ENCODE data around the gene CACNA1A.

The CACNA1A gene

GRCh38 chr19:13220847-13221246 is 285.4 kb downstream of the CACNA1A start:
- no peak overlapping the region for H3K4me3 ChIP-seq (ENCODE audit: insufficient read depth, low read length, poor library complexity, severe bottlenecking)
- no peaks in the 10 kb centered on the region for H3F3A ChIP-seq (ENCODE audit: insufficient read depth)
- H3K27me3 ChIP-seq (ENCODE audit: low read length), result no peaks in the 10 kb centered on the region
- no peaks in the 10 kb centered on the region for H3K9me2 ChIP-seq (replicated peaks; ENCODE audit: insufficient read depth, low read length)
- no peak overlapping the region for H3K27ac ChIP-seq (ENCODE audit: low read depth, low read length)
- H3K4me2 ChIP-seq (ENCODE audit: low read depth, low read length, poor library complexity, severe bottlenecking), result no peak overlapping the region
- no peaks in the 10 kb centered on the region for H4K20me1 ChIP-seq (ENCODE audit: low read depth, low read length)
- no peaks in the 10 kb centered on the region for H3K36me3 ChIP-seq (ENCODE audit: low read length)
- no peak for TF ChIP-seq CTCF (IDR thresholded peaks at IDR 0.05; ENCODE audit: insufficient read depth, low read length, poor library complexity, severe bottlenecking)
- TF ChIP-seq EZH2phosphoT487 (conservative IDR thresholded peaks at IDR 0.05; ENCODE audit: low read length), result no peak
- H3K9me3 ChIP-seq (ENCODE audit: insufficient read depth, low read length), result no peaks in the 10 kb centered on the region
- H3K79me2 ChIP-seq (ENCODE audit: insufficient read depth, low read length), result no peaks in the 10 kb centered on the region
- no peak overlapping the region for H3K9ac ChIP-seq (ENCODE audit: low read length)
- H2AFZ ChIP-seq (ENCODE audit: low read depth, low read length, severe bottlenecking), result no peak overlapping the region

- H3F3A ChIP-seq (ENCODE audit: insufficient read depth), result no peaks in the 10 kb centered on the region
- no peak overlapping the region for H3K4me2 ChIP-seq (ENCODE audit: low read depth, low read length, poor library complexity, severe bottlenecking)
- H3K9ac ChIP-seq (ENCODE audit: low read length), result no peak overlapping the region
- H3K9me2 ChIP-seq (replicated peaks; ENCODE audit: insufficient read depth, low read length), result no peaks in the 10 kb centered on the region
- H3K27me3 ChIP-seq (ENCODE audit: low read length), result no peaks in the 10 kb centered on the region
- H3K36me3 ChIP-seq (ENCODE audit: low read length), result no peaks in the 10 kb centered on the region
- TF ChIP-seq EZH2phosphoT487 (conservative IDR thresholded peaks at IDR 0.05; ENCODE audit: low read length) (no peak), CTCF (IDR thresholded peaks at IDR 0.05; ENCODE audit: insufficient read depth, low read length, poor library complexity, severe bottlenecking) (no peak)
- H2AFZ ChIP-seq (ENCODE audit: low read depth, low read length, severe bottlenecking), result no peak overlapping the region
- no peaks in the 10 kb centered on the region for H4K20me1 ChIP-seq (ENCODE audit: low read depth, low read length)
- no peak overlapping the region for H3K4me3 ChIP-seq (ENCODE audit: insufficient read depth, low read length, poor library complexity, severe bottlenecking)
- no peak overlapping the region for H3K27ac ChIP-seq (ENCODE audit: low read depth, low read length)
- no peaks in the 10 kb centered on the region for H3K79me2 ChIP-seq (ENCODE audit: insufficient read depth, low read length)
- H3K9me3 ChIP-seq (ENCODE audit: insufficient read depth, low read length), result no peaks in the 10 kb centered on the region
These were observed 290.5 kb downstream of the CACNA1A start for GRCh38 chr19:13215572-13216380.

- Histone ChIP-seq H4K20me1 (ENCODE audit: low read depth, low read length) (no peaks in the 10 kb centered on the region), H3K9me3 (ENCODE audit: insufficient read depth, low read length) (no peaks in the 10 kb centered on the region), H3K9ac (ENCODE audit: low read length) (no peak overlapping the region), H3K27me3 (ENCODE audit: low read length) (no peaks in the 10 kb centered on the region), H3K4me2 (ENCODE audit: low read depth, low read length, poor library complexity, severe bottlenecking) (no peak overlapping the region), H3K36me3 (ENCODE audit: low read length) (no peaks in the 10 kb centered on the region), H3K79me2 (ENCODE audit: insufficient read depth, low read length) (no peaks in the 10 kb centered on the region), H3K27ac (ENCODE audit: low read depth, low read length) (no peak overlapping the region), H3F3A (ENCODE audit: insufficient read depth) (no peaks in the 10 kb centered on the region), H2AFZ (ENCODE audit: low read depth, low read length, severe bottlenecking) (no peak overlapping the region), H3K4me3 (ENCODE audit: insufficient read depth, low read length, poor library complexity, severe bottlenecking) (no peak overlapping the region), H3K9me2 (replicated peaks; ENCODE audit: insufficient read depth, low read length) (no peaks in the 10 kb centered on the region)
- TF ChIP-seq CTCF (IDR thresholded peaks at IDR 0.05; ENCODE audit: insufficient read depth, low read length, poor library complexity, severe bottlenecking) (no peak), EZH2phosphoT487 (conservative IDR thresholded peaks at IDR 0.05; ENCODE audit: low read length) (no peak)
These were observed 292.1 kb downstream of the CACNA1A start for GRCh38 chr19:13214036-13214730.

All from SU-DHL-6 (cell line).